GOT3 (cell line): Measurements from ENCODE around the gene TTC1.
"Not testable (repeated sequence)": the region's sequence is repeated elsewhere in the genome, so short reads cannot be mapped to it uniquely, and the experiment has no call there.

Experiments
- DNase-seq: peaks from one replicate; lab custom pipeline; 2025; ENCODE audit warnings: mixed read lengths; lab: John Stamatoyannopoulos, UW

TTC1 gene, protein sequence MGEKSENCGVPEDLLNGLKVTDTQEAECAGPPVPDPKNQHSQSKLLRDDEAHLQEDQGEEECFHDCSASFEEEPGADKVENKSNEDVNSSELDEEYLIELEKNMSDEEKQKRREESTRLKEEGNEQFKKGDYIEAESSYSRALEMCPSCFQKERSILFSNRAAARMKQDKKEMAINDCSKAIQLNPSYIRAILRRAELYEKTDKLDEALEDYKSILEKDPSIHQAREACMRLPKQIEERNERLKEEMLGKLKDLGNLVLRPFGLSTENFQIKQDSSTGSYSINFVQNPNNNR

DNA sequence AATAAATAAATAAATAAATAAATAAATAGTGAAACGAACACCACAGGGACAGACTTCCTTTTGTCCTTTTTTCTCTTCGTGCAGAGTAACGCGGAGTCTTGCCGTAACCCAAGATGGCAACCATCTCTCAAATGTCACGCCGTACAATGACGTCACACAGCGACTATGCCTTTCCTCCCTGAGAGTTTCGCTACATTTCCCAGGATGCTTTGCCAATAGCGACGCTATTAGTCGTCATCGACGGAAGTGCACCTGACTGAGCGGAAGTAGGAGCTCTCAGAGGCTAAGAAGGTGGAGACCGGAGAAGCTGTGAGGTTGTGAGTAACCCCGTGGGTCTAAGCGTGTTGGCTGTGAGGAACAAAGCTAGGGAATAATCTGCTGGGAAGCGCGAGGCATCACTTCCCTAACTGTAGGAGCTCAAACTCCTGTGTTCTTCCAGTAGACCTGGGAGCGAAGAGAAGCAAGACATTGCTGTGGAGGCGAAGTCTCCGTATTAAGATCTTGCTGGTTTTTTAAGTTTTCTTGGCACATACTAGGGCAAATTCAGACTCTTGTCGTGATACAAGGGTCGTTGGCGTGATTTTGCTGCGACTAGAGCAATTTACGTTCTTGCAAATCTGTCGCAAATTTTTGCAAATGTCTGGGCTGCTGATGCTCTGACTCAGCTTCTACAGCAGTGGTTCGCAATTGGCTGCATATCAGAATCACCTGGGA is at the start of gene TTC1:
Gene TTC1 (plus strand): TSS at position 263 of the 714 bp plus-strand sequence. CDS start 1,390 bp downstream, outside the sequence.
- DNase-seq = peak; percentile 77

DNA sequence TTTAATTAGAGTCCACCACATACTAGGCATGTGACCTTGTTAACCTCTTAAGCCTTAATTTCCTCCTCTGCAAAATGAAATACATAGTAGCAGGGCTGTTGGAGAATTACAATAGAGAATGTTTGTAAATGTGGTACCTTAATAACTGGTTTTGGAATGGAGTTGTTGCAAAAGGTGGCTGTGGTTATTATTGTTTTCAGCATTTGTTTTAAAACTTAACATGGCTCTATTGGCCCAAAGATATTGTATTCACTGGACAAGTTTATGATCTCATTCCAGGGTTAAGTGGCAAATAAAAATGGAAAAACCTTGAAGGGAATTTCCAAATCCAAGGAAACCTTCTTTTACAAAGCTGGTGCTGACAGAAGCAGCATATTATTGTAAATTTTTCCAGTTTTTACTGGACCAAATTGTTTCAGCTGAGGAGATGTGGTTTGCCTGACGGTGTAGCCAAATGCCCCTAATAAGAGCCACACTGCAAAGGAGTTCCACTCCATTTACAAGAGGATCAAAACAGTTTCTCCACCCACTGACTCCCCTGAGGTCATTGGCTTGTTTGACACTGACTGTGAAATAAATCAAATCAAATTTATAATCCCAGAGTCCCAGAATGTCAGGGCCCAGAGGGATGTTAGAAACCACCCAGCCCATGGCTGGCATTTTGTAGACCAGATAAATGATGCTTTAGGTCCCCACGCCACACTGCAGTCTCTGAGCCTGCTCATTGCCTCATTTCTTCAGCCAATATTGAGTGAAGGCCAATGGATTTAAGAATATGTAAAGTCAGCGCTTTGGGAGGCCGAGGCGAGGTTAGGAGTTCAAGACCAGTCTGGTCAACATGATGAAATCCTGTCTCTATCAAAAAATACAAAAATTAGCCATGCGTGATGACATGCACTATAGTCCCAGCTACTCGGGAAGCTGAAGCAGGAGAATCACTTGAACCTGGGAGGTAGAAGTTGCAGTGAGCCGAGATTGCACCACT is 47.5 kb upstream of the TTC1 start:
- DNase-seq = no peak

DNA sequence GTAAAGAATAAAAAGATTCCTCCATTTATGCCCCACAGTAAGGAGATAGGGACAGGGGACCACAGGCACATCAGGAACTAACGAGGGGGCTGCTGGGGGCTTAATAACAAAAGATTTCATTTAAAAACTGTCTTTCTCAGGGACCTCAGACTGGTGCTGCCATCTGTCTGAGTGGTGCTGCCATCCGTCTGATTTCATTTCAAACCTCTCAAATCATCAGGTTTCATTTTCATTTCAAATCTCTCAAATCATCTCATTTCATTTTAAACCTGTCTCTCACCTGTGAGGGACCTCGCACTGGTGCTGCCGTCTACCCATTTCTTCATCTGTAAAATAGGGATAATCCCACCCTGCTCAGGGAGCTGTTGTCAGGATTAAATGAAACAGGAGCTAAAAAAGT is 46.7 kb upstream of the TTC1 start:
- no peak for DNase-seq

DNA sequence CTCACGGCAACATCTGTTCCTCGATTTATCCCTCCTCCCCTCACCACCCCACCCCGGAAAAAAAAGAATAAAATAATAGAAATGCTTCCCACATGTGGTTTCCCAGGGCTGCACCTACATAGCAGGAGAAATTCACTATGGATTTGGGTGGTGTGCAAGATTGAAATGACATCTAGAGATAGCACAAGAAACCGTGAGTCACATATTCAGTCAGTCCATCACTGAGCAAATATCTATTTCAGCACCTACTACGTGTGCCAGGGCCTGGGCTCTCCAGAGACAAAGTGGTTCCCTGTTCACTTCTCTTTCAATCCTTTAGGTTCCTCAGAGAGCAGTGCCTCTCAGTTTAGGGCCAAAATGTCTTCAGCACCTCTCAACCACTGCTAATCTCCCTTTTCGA is 45.0 kb upstream of the TTC1 start:
- no peak for DNase-seq

DNA sequence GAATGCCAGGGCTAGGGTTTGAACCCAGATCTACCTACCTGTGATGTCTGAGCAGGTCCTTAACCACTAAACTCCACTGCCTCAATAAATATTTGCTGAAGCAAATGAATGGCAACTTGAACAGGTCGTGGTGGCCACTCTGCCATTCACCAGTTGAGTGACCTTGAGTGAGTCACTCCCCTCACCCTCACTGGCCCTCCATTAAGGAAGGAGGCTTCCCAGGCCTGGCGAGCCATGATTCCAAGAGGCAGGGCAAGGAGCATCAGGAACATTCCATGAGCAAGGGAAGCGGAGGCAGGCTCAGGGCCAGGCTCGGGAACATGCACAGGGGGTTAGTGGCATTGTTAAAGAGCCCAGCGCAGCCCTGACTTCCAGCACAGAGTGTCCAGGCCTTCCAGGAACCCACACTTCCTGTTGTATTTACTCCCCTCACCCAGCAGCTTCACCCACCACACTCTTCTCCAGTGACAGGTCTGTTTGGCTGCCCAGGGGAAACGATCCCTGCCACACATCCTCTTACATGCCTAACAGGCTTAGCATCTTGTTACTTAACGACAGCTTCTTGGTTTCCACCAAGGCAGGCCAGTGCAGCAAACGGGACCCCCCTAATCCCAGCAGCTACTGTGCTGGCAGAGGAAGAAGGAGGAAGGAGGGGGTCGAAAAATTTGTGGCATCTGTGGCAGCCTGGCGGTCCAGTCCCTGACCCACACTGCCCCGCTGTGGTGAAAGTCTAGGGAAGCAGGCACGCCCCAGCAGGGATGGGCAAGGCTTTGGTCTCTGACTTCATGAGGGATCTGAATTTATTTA is 43.7 kb upstream of the TTC1 start:
- peak; percentile 32 for DNase-seq

DNA sequence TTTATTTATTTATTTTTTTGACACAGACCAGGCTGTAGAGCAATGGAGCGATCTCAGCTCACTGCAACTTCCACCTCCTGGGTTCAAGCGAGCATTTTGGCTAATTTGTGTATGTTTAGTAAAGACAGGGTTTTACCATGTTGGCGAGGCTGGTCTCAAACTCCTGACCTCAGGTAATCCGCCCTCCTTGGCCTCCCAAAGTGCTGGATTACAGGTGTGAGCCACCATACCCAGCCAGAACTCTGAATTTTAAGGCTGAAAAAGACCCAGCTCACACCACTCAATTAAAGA is 43.2 kb upstream of the TTC1 start:
- not testable (repeated sequence) for DNase-seq

DNA sequence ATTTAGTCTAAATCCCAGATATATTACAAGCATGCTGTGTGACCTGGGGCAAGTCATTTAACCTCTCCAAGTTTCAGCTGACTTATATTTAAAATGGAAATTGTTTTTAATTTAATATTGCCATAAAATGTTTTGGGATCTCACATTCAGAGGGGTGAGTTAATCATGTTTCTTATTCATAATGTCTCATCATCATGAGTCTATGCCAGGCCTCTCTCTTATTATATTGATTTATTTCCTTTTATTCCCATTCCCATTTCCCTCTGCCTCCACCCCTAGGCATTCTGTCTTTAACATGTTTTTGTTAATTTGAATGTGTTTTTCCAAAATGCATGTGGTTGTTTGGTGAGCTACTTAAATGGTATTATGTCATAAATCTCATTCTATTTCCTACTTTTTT is 39.0 kb upstream of the TTC1 start:
- no peak for DNase-seq

DNA sequence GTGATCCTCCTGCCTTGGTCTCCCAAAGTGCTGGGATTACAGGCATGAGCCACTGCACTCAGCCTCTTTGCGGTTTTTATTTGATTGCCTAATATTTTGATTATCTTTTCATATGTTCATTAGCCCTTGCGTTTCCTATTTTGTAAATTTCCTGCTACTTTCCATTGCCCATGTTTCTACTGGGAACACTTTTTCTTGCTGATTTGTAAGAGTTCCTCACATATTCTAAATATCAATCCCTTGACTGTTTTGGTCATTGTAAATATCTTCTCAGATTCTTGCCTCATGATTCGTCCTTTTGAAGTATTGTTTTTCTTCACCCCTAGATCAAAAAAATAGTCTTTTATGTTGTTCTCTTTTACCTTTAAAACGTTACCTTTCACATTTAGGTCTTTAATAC is 37.9 kb upstream of the TTC1 start:
- DNase-seq = no peak

DNA sequence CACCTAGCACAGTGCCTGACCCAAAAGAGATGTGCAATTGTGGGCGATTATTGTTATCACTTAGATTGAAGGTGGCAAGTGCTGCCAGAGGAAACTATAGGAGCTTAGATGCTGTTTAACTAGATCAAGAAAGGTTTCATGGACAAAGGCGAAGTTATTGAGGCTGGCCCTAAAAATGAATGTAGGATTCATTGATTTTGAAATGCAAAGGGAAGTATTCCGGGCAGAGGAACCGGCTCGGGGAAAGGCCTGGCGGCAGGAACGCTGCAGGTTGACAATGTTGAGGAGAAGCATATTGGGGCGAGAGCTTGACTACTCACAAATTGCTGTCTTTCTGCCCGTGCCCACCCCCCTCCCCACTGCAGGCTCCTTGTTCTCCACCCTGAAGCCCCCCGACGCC is 37.4 kb upstream of the TTC1 start:
- no peak for DNase-seq

DNA sequence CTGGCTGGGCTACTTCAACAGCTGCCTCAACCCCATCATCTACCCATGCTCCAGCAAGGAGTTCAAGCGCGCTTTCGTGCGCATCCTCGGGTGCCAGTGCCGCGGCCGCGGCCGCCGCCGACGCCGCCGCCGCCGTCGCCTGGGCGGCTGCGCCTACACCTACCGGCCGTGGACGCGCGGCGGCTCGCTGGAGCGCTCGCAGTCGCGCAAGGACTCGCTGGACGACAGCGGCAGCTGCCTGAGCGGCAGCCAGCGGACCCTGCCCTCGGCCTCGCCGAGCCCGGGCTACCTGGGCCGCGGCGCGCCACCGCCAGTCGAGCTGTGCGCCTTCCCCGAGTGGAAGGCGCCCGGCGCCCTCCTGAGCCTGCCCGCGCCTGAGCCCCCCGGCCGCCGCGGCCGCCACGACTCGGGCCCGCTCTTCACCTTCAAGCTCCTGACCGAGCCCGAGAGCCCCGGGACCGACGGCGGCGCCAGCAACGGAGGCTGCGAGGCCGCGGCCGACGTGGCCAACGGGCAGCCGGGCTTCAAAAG is 36.9 kb upstream of the TTC1 start:
- no peak for DNase-seq

DNA sequence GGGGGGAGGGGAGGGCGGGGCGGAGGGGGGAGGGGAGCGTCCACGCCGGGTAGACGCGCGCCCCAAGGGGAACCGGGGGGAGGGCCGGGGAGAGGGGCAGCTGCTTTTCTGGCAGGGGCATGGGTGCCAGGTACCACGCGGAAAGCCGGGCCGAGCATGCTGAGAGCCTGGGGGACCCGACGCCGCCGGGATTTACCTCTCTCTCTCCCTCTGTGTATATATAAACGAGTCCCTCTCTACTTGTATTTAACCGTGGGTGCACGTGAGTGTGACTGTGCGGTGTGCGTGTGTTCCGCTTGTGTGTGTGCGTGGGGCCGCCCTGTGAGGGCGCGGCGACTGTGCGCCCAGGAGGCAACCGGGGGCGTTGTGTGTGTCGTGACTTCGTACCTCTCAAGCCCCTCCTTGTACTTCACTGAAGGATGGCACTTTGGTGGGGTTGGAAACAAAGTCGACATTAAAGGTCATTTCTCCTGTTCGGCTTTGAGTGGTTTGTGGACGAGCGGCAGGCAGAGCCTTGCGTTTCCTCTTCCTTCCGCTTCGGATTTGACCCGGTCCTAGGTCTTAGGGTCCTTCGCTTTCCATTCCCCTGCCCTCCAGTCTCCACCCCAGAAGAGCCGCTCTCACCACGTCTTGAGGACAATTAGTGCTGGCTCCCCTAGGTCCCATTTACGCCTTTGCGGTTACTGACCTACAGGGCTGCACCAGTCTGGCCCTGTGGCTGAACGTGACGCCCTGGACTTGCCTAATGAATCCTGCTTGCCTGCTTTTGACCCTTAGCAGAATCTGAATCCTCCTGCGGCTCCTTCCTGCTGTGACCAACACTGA is 36.2 kb upstream of the TTC1 start:
- DNase-seq = no peak

DNA sequence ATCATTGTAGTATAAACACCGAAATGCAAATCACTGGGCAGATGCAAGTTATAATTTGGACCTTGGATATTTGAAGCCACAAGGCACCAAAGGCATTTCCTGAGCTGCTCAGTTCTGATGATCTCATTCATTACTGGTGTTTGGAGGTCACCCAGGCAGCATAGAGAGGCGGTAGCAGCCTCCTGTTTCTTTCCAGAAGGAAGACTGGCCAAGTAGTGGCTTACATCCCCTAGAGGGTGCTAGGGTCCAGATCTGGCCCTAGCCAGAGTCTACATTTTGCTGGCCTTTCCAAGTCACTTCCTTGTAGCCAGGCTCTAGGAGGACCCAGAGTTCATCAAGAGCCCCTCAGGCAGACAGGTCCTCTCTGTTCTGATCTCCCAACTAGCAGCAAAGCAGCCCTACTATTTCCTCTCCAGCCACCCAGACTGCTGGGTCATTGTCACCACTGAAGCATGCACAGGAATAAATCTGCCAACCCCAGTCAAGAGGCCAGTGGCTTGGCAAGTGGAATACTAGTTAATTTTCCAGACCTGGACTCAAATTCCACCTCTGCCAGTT is 33.4 kb upstream of the TTC1 start:
- DNase-seq = peak; percentile 20

DNA sequence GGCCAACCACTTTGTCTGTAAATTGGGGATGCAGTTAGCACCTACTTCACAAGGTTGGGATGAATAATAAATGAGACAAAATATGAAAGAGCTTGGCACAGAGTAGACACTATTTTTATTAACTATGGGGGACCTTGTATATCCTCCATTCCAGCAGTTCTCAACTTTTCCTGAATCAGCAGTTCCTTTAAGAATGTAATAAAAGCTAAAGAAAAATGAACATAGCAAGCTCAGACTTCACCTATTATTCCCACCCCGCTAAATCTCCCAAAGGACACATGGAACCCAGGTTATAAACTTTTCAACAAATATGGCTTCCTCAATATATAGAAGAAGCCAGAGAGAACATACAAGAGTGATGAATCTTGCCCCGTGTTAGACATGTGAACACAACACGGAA is 32.0 kb upstream of the TTC1 start:
- DNase-seq = no peak

DNA sequence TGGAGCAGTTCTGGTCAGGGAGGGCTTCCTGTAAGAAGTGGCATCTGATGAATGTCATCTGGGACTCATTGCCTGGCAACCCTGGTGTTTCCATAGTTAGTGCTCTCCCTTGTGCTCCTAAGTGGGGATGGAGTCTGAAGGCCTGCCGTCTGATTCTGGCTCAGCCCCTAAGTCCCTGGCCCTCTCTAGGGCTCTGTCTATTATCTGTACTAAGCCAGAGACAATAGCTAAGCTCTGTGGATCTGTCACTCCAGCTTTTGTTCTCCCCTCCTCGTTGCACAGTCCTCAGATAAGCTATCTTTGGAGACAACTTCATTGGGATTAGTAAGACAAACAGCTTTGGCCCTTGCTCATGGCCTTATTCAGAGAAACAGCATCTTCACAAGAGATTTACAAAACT is 30.6 kb upstream of the TTC1 start:
- no peak for DNase-seq

DNA sequence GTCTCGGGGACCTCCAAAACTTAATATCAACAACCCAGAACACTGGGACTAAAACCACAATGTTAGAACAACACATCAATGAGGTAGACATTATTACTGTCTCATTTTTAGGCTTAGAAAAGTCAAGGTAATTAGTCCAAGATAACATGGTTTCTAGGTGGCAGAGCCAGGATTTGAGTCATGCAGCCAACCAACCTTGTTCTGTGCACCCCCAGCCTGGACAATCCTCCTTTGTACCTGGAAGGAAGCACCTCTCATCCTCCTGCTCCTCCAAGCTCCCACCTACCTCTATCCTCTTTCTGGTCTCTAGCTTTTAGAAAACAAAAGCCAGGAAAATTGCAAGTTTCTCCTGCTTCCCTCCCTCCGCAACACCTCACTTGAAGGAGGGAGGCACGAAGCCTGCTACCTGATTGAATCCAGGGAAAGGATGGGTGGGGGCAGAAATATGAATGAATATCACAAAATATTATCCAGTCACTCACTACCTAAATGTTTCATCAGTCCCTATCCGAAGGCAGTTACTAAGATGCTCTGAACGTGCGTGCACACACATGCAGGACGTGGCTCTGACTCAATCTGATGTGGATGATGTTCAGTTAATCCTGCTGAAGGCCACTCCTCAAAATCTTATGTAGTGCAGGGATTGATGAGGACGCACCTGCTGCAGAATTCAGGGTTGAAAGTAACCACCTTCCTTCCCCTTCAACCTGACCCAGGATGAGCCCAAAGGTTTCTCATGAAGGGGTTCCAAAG is 26.3 kb upstream of the TTC1 start:
- no peak for DNase-seq

DNA sequence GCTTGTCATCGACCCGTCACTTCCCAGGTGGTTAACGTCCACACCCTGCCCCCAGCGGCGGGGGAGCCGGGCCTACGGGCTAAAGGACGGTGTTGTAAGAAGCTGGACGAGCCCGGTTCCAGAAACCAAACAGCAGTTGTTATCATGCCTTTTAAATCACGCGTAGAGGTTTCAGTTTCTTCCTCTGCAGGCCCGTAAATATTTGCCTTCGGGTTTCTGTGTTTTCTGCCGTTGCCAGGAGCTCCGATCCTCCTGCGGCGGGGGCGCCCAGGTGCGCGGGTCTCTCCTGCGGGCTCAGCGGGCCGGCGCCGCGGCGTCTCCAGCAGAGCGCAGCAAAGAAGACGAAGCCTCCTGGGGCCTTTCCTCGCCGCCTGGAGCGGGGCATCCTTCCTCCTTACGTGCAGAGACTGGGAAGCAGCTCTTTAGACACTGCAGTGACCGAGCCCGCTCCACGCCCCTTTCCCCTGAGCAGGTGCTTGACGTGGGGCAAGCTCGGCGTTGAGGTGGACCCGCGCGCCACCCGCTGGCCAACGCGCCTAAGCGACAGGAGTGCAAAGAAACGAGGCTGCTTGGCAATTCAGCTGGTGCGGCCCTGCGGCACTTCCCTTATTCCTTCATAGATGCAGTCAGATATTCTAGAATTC is 21.8 kb upstream of the TTC1 start:
- DNase-seq = peak; percentile 39

DNA sequence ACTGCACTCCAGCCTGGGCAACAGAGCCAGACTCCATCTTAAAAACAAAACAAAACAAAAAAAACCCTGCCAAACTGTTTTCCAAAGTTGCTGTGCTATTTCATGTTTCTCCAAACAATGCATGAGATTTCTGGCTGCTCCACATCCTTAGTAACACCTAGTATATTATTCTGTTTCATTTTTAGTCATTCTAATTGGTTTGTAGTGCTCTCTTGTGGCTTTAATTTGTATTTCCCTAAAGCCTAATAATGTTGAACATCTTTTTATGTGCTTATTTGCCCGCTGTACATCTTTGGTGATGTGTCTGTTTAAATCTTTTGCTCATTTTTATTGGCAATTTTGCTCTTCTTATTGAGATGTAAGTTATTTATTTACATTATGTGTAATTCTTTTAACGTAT is 18.4 kb upstream of the TTC1 start:
- no peak for DNase-seq

DNA sequence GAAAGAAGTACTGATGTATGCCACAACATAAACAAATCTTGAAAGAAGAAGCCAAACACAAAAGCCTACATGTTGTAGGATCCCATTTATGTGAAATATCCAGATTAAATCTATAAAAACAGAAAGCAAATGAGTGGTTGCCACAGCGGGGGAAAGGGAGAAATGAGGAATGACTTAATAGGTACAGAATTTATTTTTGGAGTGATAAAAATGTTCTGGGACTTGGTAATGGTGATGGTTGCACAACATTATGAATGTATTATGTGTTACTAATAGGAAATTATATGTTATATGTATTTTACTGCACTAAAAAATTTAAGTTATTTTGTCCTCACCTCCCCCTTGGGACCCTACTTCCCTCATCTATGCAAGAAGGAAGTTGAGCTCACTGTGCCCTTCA is 16.4 kb upstream of the TTC1 start:
- no peak for DNase-seq

DNA sequence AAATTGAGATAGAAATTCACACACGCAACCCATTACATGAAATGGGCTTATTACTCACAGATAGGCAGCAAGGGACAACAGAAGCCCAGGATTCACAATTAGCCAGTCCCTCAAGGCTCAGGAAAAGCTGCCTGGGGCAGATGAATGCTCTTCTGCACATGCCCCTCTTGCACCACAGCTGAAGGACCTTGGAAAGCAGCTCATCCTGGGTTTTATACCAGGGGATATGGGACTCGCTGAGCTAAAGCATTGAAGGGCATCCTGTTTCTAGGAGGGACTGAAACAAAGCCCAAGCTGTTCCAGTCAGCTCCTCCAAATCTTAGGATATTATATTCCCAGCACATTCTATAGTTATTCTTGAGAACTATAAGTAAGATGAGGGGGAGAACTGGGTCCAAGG is 15.7 kb upstream of the TTC1 start:
- DNase-seq = no peak
